HG03558 (cell line): Measurements from ENCODE around the gene IFT20.

Source experiments
- ATAC-seq: cut with Tn5 transposase; IDR thresholded peaks from one replicate; pipeline ENCODE4 v1.9.1; 2021; ENCODE audit warnings: moderate number of reproducible peaks; ENCODE audit not compliant: unreplicated experiment; ENCODE audit errors: extremely low read depth

IFT20 gene

GRCh38 chr17:28338056-28338768, 2.9 kb upstream of the IFT20 start:
- no peak for ATAC-seq

GRCh38 chr17:28335959-28336871, 943 bp upstream of the IFT20 start:
- ATAC-seq, result no peak

- no peak for ATAC-seq
These were observed 539 bp downstream of the IFT20 start for GRCh38 chr17:28334666-28335200.

GRCh38 chr17:28334171-28334570, 1.1 kb downstream of the IFT20 start:
- ATAC-seq, result no peak

GRCh38 chr17:28333083-28333746, 2.1 kb downstream of the IFT20 start:
- no peak for ATAC-seq

GRCh38 chr17:28331891-28332420, 3.3 kb downstream of the IFT20 start:
- no peak for ATAC-seq

- no peak for ATAC-seq
These were observed 4.6 kb downstream of the IFT20 start for GRCh38 chr17:28330671-28331070.

GRCh38 chr17:28328325-28328724, 6.9 kb downstream of the IFT20 start:
- ATAC-seq, result no peak

- no peak for ATAC-seq
These were observed 7.6 kb downstream of the IFT20 start for GRCh38 chr17:28327709-28328108.

GRCh38 chr17:28327031-28327607, 8.2 kb downstream of the IFT20 start:
- no peak for ATAC-seq

- ATAC-seq, result no peak
These were observed 9.2 kb downstream of the IFT20 start for GRCh38 chr17:28326114-28326513.

GRCh38 chr17:28325211-28325610, 10.1 kb downstream of the IFT20 start:
- ATAC-seq, result no peak

- no peak for ATAC-seq
These were observed 10.5 kb downstream of the IFT20 start for GRCh38 chr17:28324781-28325180.

GRCh38 chr17:28324267-28324745, 11.0 kb downstream of the IFT20 start:
- no peak for ATAC-seq

- no peak for ATAC-seq
These were observed 14.8 kb downstream of the IFT20 start for GRCh38 chr17:28320215-28321061.

- no peak for ATAC-seq
These were observed 15.7 kb downstream of the IFT20 start for GRCh38 chr17:28319598-28319935.

- peak; percentile 92 for ATAC-seq
These were observed 16.3 kb downstream of the IFT20 start, which contains the start of gene TMEM97 for GRCh38 chr17:28318759-28319597. TMEM97 (plus strand) TSS chr17:28319200; CDS start chr17:28319240, 40 bp downstream.
